GM19468 (cell line): Measurements from ENCODE around the gene GRHPR.
"Not testable (repeated sequence)": the region's sequence is repeated elsewhere in the genome, so short reads cannot be mapped to it uniquely, and the experiment has no call there.

Source experiments
- ATAC-seq: cut with Tn5 transposase; IDR thresholded peaks from one replicate; pipeline ENCODE4 v1.9.1; 2021; ENCODE audit warnings: mild to moderate bottlenecking, moderate library complexity, moderate number of reproducible peaks; ENCODE audit not compliant: unreplicated experiment; ENCODE audit errors: extremely low read depth

Gene GRHPR

GRCh38 chr9:37442556-37442955 is 20.1 kb downstream of the GRHPR start:
- ATAC-seq = no peak

GRCh38 chr9:37443566-37443965 is 21.1 kb downstream of the GRHPR start:
- ATAC-seq = no peak

GRCh38 chr9:37444890-37445289 is 22.4 kb downstream of the GRHPR start:
- no peak for ATAC-seq

- ATAC-seq = no peak
Observed at GRCh38 chr9:37445832-37446231, 23.3 kb downstream of the GRHPR start.

- ATAC-seq = no peak
Observed at GRCh38 chr9:37446401-37446800, 23.9 kb downstream of the GRHPR start.

GRCh38 chr9:37447111-37447510 is 24.6 kb downstream of the GRHPR start:
- no peak for ATAC-seq

GRCh38 chr9:37449862-37450632 is 27.6 kb downstream of the GRHPR start:
- no peak for ATAC-seq

- ATAC-seq = no peak
Observed at GRCh38 chr9:37451628-37452027, 29.1 kb downstream of the GRHPR start.

GRCh38 chr9:37452611-37453010 is 30.1 kb downstream of the GRHPR start:
- no peak for ATAC-seq

GRCh38 chr9:37453827-37454226 is 31.3 kb downstream of the GRHPR start:
- ATAC-seq = no peak

GRCh38 chr9:37454238-37454637 is 31.7 kb downstream of the GRHPR start:
- ATAC-seq = no peak

- ATAC-seq = no peak
Observed at GRCh38 chr9:37455884-37456647, 33.6 kb downstream of the GRHPR start.

GRCh38 chr9:37456817-37457216 is 34.3 kb downstream of the GRHPR start:
- no peak for ATAC-seq

- no peak for ATAC-seq
Observed at GRCh38 chr9:37464006-37464405, 41.5 kb downstream of the GRHPR start.

GRCh38 chr9:37464426-37465248 is 42.1 kb downstream of the GRHPR start:
- ATAC-seq = peak; percentile 11

- ATAC-seq = peak; percentile 91
Observed at GRCh38 chr9:37465249-37466036, 42.9 kb downstream of the GRHPR start, which contains the start of gene ZBTB5. Gene ZBTB5, minus strand, starts transcription at chr9:37465450. Its CDS starts 22,899 bp downstream, at chr9:37442551.

GRCh38 chr9:37466037-37466709 is 43.7 kb downstream of the GRHPR start:
- no peak for ATAC-seq

GRCh38 chr9:37467530-37467929 is 45.0 kb downstream of the GRHPR start:
- ATAC-seq = not testable (repeated sequence)

- no peak for ATAC-seq
Observed at GRCh38 chr9:37468620-37469019, 46.1 kb downstream of the GRHPR start.
